Measurements from ENCODE around the gene RPL9.
"Not testable (repeated sequence)": the region's sequence is repeated elsewhere in the genome, so short reads cannot be mapped to it uniquely, and the experiment has no call there.

RPL9 gene

DNA sequence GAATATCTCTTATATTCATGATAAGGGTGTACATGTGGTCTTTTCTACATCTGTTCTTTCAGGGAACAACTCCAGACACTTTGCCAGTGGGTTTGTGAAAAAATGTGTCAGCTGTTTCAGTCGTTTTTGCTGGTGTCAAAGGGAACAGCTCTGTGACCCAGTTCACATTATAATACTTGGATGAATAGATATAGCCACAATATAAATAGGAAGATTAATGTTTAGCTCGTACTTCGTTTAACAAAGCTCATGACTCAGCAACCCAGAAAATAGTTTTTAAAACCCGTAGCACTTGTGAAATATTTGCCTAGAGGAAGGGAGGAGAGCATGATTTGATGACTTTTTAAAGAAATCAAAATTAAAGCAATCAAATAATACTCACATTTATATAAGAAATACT, 8.0 kb upstream of the RPL9 start:
- DNase-seq (ENCODE audit: low read depth in 2 of 2) = no peak

DNA sequence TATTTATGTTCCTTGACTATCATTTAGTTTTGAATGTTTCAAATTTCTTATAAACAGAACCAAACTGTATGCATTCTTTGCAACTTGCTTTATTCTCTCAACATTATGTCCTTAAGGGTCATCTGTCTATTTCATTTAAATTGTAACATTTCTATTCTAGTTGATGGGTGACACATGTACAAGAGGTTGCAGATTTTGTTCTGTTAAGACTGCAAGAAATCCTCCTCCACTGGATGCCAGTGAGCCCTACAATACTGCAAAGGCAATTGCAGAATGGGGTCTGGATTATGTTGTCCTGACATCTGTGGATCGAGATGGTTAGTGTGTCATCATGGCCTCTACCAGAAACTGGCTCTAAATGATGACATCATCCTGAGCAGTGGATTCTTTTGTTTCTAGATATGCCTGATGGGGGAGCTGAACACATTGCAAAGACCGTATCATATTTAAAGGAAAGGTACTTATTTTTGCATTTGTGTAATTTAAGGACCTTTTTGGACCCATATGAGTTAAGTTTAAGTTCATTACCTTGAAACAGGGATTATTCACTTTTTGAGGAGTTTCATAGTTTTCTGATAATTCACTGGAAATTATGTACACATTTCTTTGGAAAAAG, 6.3 kb upstream of the RPL9 start:
- DNase-seq (ENCODE audit: low read depth in 2 of 2) = no peak

DNA sequence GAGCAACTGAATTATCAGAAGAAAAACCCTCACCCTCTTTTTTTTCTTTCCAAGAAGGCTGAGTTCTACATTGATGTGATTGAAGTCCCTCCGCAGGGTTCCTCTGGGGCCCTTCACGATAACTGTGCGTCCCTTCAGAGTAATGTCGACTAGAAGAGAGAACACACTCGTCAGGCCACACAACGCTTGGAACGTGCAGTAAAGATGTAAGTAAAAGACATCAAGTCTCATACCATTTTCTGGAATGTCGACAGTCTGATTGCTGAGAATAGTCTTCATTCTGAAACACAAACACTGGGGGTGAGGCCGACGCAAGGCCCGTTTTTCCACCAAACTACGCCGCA, 589 bp downstream of the RPL9 start:
- not testable (repeated sequence) for DNase-seq (ENCODE audit: low read depth in 2 of 2)

DNA sequence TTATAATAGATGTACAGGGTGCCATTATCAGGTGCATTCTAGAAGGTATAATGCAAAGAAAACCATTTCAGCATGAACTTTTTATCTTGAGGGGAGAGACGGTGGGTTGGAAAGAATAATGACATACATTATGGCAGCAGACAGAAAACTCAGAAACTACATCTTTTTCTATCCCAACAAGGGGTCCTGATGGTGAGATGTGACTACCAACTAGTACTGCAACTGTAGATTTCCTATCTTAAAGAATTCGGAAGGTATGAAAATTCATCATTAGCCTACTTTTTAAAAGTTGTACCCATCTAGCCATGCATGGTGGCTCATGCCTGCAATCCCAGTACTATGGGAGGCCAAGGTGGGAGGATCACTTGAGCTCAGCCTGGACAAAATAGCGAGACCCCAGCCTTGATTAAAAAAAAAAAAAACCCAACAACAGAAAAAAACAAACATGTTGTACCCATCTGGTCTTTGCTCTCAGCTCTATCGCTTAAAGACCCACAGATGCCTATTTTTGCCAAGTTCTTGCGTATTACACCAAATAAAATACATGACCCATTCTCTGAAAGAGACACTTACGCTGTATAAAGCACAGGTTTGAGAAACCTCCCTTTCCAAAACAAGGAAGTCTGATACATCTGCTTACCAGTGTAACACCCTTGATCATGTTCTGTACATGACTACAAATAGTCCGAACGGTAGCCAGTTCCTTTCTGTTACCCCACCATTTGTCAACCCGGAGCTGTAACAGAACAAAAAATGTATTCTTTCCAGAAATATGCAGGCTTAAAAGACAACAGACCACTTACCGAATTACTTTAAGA, 1.6 kb downstream of the RPL9 start:
- DNase-seq (ENCODE audit: low read depth in 2 of 2) = no peak

DNA sequence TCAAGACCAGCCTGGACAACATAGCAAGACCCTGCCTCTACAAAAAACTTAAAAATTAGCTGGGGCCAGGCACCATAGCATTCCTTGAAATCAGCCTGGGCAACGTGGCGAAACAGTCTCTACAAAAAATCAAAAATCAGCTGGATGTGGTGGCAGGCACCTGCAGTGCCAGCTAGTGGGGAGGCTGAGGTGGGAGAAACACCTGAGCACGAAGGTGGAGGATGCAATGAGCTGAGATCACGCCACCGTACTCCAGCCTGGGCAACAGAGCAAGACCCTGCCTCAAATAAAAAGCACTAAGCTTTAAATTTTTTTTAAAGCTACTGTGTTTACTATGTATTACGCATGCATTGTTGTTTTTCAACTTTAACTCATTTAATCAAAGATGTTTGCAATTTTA, 3.2 kb downstream of the RPL9 start:
- DNase-seq (ENCODE audit: low read depth in 2 of 2) = no peak

DNA sequence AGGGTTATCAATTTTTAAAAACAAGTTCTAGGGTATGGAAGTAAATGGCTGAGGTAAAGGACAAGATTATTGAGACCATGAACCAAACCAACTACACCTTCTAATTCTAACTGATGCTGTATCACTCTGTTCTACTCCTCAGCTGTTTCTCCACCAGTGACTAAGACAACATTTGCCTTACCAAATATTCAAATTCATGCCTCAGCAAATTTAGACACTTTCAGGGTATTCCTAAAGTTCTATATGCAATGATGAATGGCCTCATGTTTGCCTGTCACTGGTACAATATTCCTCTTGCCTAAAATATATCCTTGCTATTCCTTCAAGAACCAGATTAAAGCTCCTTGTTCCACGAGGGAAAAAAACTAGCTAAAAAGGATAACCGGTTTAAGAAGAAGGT, 5.0 kb downstream of the RPL9 start:
- DNase-seq (ENCODE audit: low read depth in 2 of 2) = no peak

DNA sequence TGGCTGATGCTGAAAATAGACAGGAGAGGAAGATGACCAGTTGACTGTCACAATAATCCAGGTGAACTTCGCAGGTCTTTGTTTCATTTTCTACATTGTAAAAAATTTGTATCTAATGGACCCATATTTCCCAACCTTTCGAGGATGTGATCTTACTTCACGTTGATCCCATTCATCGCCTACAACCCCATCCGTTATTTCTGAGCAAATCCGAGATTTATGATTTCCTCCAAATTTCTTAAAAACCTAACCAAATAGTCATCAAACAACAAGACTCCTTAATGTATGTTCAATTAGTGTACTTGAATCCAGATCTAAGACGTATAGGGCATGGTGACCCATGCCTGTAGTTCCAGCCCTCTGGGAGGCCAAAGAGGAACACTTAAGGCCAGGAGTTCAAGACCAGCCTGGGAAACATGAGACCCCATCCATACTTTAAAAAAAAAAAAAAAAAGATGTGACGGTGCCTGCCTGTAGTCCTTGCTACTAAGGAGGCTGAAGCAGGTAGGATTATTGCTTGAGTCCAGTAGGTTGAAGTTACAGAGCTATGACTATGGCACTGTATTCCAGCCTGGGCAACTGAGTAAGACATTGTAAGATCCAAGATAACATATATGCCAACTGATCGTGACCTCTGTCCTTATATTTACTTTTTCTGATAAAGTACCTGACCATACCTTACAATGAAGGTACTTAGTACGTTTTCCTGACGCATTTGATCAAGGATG, 5.7 kb downstream of the RPL9 start:
- DNase-seq (ENCODE audit: low read depth in 2 of 2) = no peak

DNA sequence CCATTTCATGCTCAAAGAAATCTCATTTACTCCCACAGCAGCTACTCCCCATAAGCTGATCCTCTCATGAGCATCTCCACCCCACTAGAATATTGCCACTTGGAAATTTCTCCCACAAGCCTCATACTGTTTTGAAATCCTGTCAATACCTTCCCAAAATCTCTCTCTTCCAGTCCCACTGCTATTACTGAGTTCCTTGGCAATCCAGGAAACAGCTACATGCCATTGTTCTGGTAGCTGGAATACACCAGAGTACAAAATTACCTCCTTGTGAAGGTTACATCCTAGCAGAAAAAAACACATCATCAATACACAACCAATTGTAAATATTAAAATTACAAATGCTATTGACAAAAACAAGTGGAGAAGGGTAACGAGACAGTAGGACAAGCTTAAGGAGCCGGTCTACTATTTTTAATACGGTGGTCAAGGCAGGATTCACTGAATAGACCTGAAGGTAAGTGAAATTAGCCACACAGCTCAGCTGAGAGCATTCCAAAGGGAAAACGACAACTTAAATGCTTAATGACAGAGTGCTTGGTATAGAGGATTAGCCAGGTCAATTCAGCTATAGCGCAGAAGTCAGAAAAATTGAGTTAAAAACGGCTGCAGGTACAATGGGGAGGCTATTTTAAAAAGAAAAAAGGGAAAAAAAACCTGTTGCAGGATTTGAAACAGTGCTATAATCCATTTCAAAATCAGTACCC, 6.4 kb downstream of the RPL9 start:
- DNase-seq (ENCODE audit: low read depth in 2 of 2) = no peak

DNA sequence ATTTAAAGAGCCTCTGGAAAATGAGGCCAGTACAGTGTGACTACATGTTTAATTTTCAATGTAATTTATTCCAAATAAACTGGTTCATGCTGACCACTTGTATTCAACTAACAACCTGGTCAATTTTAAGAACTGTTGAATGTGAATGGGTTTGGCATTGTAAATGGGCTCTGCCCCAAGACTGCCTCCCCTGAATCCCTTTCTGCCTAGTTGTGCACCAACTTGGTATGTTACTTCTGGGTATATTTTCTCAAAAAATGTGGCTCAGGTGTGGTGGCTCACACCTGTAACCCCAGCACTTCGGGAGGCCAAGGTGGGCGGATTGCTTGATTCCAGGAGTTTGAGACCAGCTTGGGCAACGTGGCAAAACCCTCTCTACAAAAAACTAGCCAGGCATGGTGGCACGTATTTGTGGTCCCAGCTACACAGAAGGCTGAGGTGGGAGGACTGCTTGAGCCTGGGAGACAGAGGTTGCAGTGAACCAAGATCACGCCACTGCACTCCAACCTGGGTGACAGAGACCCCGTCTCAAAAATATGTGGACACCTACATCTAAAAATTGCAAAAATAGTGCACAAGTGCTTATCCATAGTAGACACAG, 7.2 kb downstream of the RPL9 start:
- DNase-seq (ENCODE audit: low read depth in 2 of 2) = no peak

DNA sequence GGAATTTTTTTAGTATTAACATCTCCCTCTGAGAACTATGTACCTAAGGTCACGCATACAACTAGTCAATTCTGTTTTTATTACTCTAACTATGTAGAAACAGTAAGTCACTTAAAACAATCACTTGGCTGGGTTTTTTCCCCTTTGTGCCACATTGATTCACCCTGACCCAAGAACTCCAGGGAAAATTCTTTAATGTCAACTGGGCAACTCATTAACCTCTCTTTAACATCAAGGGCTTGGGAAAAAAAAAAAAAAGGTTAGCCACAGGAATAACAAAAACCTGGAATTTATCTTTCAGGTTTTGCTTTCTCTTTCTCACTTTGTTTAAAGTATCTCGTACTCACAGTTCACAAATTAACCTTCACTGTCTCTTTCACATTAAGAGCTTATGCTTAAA, 8.1 kb downstream of the RPL9 start:
- no peak for DNase-seq (ENCODE audit: low read depth in 2 of 2)

DNA sequence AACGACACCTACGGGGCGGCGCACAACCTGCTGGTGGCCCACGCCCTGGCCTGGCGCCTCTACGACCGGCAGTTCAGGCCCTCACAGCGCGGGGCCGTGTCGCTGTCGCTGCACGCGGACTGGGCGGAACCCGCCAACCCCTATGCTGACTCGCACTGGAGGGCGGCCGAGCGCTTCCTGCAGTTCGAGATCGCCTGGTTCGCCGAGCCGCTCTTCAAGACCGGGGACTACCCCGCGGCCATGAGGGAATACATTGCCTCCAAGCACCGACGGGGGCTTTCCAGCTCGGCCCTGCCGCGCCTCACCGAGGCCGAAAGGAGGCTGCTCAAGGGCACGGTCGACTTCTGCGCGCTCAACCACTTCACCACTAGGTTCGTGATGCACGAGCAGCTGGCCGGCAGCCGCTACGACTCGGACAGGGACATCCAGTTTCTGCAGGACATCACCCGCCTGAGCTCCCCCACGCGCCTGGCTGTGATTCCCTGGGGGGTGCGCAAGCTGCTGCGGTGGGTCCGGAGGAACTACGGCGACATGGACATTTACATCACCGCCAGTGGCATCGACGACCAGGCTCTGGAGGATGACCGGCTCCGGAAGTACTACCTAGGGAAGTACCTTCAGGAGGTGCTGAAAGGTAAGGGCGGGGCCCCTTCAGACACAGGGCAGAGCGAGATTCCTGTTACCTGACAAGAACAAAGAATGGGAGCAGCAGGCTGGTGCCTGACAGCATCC, 11.7 kb downstream of the RPL9 start:
- DNase-seq (ENCODE audit: low read depth in 2 of 2) = peak; percentile 28 to 58

DNA sequence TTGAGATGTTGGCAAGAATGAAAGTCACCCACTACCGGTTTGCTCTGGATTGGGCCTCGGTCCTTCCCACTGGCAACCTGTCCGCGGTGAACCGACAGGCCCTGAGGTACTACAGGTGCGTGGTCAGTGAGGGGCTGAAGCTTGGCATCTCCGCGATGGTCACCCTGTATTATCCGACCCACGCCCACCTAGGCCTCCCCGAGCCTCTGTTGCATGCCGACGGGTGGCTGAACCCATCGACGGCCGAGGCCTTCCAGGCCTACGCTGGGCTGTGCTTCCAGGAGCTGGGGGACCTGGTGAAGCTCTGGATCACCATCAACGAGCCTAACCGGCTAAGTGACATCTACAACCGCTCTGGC, 12.3 kb downstream of the RPL9 start:
- no peak for DNase-seq (ENCODE audit: low read depth in 2 of 2)

DNA sequence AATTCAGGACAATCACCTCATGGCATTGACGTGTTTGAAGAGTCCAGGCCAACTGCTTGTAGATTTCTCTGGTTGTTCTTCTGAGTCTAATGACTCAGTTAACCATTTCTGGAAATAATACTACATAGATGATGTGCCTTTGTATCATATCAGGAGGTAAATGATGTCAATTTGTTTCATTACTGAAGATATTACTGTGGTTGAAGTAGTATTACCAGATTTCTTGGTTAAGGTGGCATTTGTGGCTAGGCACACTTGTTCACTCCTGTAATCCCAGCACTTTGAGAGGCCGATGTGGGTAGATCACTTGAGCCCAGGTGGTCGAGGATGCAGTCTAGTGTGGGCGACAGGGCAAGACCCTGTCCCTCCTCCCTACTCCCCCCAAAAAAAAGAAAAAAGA, 15.7 kb downstream of the RPL9 start:
- DNase-seq (ENCODE audit: low read depth in 2 of 2) = no peak

DNA sequence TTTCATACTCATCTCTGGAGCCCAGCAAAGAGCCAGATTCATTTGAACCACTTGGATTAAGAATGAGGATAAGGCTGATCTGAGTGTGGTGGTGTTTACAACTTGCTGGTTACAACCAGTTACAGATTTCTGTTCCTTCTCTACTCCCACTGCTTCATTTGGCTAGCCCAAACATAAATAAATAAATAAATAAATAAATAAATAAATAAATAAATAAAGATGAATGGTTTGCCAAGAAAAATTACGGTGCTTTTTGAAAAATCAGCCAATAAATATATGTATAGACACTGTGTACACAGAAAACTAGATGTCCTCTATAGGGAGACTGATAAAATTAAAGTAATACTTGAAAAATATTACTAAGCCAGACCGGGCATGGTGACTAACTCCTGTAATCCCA, 17.1 kb downstream of the RPL9 start:
- DNase-seq (ENCODE audit: low read depth in 2 of 2) = no peak

DNA sequence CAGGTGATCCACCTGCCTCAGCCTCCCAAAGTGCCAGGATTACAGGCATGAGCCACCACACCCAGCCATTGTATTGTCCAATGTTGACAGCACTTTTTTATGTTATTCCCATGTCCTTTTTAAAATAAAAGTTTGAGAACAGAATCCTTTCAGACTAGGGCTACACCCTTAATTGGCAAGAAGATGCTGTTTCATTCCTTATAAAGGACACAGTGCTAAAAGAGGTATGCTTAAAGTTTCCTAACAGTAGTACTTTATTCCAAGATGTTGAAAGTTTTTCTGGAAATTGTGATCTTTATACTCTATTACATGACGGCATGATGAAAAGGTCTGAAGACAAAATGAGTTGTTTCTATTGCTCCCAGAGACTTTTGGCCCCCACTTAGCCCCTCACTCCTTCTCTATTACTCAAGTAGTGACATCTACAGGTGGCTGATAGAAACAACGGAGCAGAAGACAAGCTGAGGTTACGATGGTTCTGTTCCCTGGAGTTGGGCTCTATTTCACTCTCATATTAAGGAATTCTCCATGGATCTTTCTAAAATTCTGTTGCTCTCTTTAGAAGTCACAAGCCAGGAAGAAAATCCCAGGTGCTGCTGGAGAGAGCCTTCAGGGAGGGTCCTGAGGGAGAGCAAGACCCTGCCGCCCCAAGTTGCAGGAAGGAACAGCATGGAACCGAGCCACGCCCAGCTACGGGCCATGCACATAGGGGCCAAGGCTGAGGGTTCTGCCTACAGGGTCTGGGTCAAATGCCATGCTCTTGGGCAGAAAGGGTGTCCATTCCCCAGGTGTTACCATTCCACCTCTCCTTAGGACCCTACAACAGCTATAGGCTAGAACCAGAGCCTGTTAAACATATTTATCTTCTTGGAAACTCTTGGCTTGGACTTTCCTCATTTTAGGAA, 22.8 kb downstream of the RPL9 start:
- DNase-seq (ENCODE audit: low read depth in 2 of 2) = no peak

DNA sequence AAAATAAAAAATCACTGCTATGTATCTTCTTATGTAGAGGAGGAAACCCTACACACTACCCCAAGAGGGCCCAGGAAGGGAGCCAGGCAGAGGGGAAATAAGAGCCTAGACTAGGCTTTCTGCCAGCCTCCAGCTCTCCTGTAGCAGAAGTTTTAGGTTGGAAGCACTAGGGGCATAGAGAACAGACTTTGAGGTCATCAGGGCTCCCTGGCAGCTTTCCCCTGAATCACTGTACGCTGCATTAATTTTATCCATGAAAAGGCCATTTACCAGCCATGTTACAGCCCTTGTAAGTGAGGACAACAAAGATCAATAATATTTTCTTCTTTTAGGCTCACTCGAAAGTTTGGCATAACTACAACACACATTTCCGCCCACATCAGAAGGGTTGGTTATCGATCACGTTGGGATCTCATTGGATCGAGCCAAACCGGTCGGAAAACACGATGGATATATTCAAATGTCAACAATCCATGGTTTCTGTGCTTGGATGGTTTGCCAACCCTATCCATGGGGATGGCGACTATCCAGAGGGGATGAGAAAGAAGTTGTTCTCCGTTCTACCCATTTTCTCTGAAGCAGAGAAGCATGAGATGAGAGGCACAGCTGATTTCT, 24.7 kb downstream of the RPL9 start:
- no peak for DNase-seq (ENCODE audit: low read depth in 2 of 2)

DNA sequence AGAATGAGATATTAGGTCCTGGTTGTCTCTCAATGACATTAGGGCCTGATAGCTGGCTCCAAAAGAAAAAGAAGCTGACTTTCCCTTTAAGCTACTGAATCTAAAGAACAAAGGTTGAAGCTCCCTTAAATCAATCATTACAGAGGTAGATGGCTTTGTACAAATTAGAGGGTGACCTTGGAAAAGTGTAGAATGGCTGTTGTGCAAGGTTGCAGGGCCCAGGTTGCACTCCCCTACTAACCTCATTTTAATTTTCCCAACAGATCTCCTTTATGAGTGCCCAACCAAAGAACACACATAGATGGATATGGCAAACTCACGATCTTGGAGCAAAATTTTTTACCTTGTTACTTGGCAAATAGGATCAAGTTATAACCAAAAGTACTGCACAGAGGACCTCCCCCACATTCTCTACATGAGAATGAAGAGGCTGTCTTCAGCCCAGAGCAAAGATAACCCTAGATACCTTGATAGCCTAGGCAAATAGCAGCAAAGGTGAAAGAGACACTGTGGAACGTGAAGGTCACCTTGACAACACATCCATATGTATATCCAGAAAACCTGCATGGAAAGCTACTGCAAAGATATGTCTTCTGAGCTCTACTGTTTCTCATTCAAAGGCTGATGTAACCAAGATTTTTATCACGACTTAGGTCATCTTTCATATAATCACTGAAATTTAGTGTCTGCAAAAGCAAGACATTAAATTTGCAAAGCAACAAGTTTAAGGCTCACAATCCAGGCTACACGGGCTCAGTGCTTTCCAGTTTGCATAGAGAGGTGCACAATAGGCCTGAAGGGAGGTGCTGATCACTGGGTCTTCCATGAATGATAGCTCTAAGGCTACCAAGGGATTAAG, 29.0 kb downstream of the RPL9 start:
- no peak for DNase-seq (ENCODE audit: low read depth in 2 of 2)

DNA sequence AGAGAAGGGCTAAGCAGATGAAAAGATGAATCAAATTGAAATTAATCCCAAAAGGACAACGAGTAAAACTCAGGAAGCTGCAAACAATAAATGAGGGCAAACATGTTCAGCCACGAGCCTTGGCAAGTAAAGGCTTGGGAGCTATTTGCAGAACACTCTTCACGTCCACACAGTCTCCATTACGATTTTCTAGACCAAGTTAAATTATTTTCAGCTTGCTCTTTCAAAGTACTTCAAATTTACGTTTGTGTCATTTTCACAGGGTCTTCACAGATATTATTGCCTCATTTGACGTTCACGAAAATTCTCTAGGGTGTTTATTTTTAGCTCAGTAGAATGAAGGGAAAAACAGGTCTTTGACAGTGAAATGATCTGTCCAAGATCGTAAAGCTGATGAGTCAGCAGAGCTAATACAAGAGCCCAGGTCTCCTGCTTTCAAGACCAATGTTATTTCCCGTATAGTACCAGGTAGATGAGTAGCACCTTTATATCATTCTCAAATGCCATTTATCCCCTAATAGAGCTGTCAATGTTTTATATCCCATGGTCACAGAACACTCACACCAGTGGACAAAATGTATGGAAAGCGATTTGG, 31.1 kb downstream of the RPL9 start:
- DNase-seq (ENCODE audit: low read depth in 2 of 2) = no peak

DNA sequence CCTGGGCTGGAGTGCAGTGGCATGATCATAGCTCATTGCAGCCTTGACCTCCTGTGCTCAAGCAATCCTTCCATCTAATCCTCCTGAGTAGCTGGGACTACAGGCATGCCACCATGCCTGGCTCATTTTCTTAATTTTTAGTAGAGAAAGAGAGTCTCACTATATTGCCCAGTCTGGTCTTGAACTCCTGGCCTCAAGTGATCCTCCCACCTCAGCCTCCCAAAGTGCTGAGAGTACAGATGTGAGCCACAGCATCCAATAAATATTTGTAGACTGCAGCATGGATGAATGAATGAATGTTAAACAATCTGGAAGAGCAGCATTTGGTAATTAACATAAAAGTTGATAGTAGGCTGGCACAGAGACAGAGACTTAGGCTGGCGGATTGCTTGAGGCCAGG, 32.0 kb downstream of the RPL9 start:
- no peak for DNase-seq (ENCODE audit: low read depth in 2 of 2)
